Stomach smooth muscle (tissue), 2 donors: ENCODE measurements around the gene CDH4.

Experiments used
- H3K27ac ChIP-seq: one replicate; pipeline ENCODE4 v1.7.0; 2013; ENCODE audit warnings: mild to moderate bottlenecking, low read length, inconsistent platforms
- H3K27me3 ChIP-seq, 2 donors: one replicate each; pipeline ENCODE4 v1.7.0; 2013; ENCODE audit warnings: low read length in 2 of 2; ENCODE audit not compliant: insufficient read depth in 2 of 2, control insufficient read depth in 1 of 2
- H3K36me3 ChIP-seq, 2 donors: one replicate each; pipeline ENCODE4 v1.7.0; 2013; ENCODE audit warnings: low read length in 2 of 2; ENCODE audit not compliant: control insufficient read depth in 2 of 2, insufficient read depth in 2 of 2
- H3K4me1 ChIP-seq: one replicate; pipeline ENCODE4 v1.7.0; 2013; ENCODE audit warnings: low read length; ENCODE audit not compliant: control insufficient read depth, insufficient read depth
- H3K4me3 ChIP-seq, 2 donors: one replicate each; pipeline ENCODE4 v1.7.0; 2013; ENCODE audit warnings: low read length in 2 of 2
- H3K9ac ChIP-seq, 2 donors: one replicate each; pipeline ENCODE4 v1.7.0; 2013; ENCODE audit warnings: low read length in 2 of 2, mild to moderate bottlenecking in 1 of 2
- H3K9me3 ChIP-seq, 2 donors: one replicate each; pipeline ENCODE4 v1.7.0; 2013; ENCODE audit warnings: low read length in 2 of 2; ENCODE audit not compliant: control insufficient read depth in 2 of 2
- donor health status: healthy.
- donor health status: Pancreatic carcinoma.

Gene CDH4

GRCh38 chr20:61963885-61964674 lies 712.0 kb downstream of the CDH4 start:
- H3K27ac ChIP-seq = no peak overlapping the region
- H3K9ac ChIP-seq = no peak overlapping the region
- no peaks in the 10 kb centered on the region for H3K36me3 ChIP-seq
- no peaks in the 10 kb centered on the region for H3K9me3 ChIP-seq
- no peak overlapping the region for H3K4me3 ChIP-seq
- H3K27me3 ChIP-seq = peaks cover 10 to 14% of the 10 kb centered on the region in 2 donors
- no peaks in the 10 kb centered on the region for H3K4me1 ChIP-seq

- Histone ChIP-seq H3K27me3 (peaks cover 10 to 14% of the 10 kb centered on the region in 2 donors), H3K36me3 (no peaks in the 10 kb centered on the region), H3K4me1 (no peaks in the 10 kb centered on the region), H3K9ac (no peak overlapping the region), H3K27ac (no peak overlapping the region), H3K4me3 (no peak overlapping the region), H3K9me3 (no peaks in the 10 kb centered on the region)
Observed at GRCh38 chr20:61964675-61965605, 712.9 kb downstream of the CDH4 start.

GRCh38 chr20:61965606-61966491 lies 713.8 kb downstream of the CDH4 start:
- H3K4me3 ChIP-seq = no peak overlapping the region
- H3K36me3 ChIP-seq = no peaks in the 10 kb centered on the region
- H3K27me3 ChIP-seq = peaks cover 10 to 14% of the 10 kb centered on the region in 2 donors
- no peak overlapping the region for H3K9ac ChIP-seq
- H3K27ac ChIP-seq = no peak overlapping the region
- no peaks in the 10 kb centered on the region for H3K4me1 ChIP-seq
- no peaks in the 10 kb centered on the region for H3K9me3 ChIP-seq

GRCh38 chr20:61966492-61967244 lies 714.6 kb downstream of the CDH4 start:
- Histone ChIP-seq H3K27me3 (peaks cover 10 to 14% of the 10 kb centered on the region in 2 donors), H3K4me3 (no peak overlapping the region), H3K9ac (no peak overlapping the region), H3K9me3 (no peaks in the 10 kb centered on the region), H3K4me1 (no peaks in the 10 kb centered on the region), H3K27ac (no peak overlapping the region), H3K36me3 (no peaks in the 10 kb centered on the region)

GRCh38 chr20:61967300-61967699 lies 715.2 kb downstream of the CDH4 start:
- no peak overlapping the region for H3K4me3 ChIP-seq

GRCh38 chr20:61968036-61968810 lies 716.2 kb downstream of the CDH4 start:
- no peak overlapping the region for H3K27ac ChIP-seq
- H3K27me3 ChIP-seq = peaks cover 10 to 14% of the 10 kb centered on the region in 2 donors
- H3K4me1 ChIP-seq = no peaks in the 10 kb centered on the region
- H3K9me3 ChIP-seq = no peaks in the 10 kb centered on the region
- H3K4me3 ChIP-seq = no peak overlapping the region
- H3K36me3 ChIP-seq = peaks cover 10 to 13% of the 10 kb centered on the region in 2 donors
- no peak overlapping the region for H3K9ac ChIP-seq

More at GRCh38 chr20:61967300-61967699, 715.2 kb downstream of the CDH4 start:
- Histone ChIP-seq H3K4me1 (no peaks in the 10 kb centered on the region), H3K9ac (no peak overlapping the region), H3K36me3 (peaks cover 2 to 3% of the 10 kb centered on the region in 2 donors), H3K27me3 (peaks cover 10 to 14% of the 10 kb centered on the region in 2 donors), H3K27ac (no peak overlapping the region), H3K9me3 (no peaks in the 10 kb centered on the region)

GRCh38 chr20:61968932-61969331 lies 716.9 kb downstream of the CDH4 start:
- Histone ChIP-seq H3K27ac (no peak overlapping the region), H3K4me3 (no peak overlapping the region), H3K4me1 (no peaks in the 10 kb centered on the region), H3K9me3 (no peaks in the 10 kb centered on the region), H3K36me3 (peaks cover 14 to 16% of the 10 kb centered on the region in 2 donors), H3K27me3 (peaks cover 10 to 14% of the 10 kb centered on the region in 2 donors), H3K9ac (no peak overlapping the region)

GRCh38 chr20:61969806-61970205 lies 717.7 kb downstream of the CDH4 start:
- Histone ChIP-seq H3K9ac (no peak overlapping the region), H3K36me3 (peaks cover 19 to 21% of the 10 kb centered on the region in 2 donors), H3K9me3 (no peaks in the 10 kb centered on the region), H3K27me3 (peaks cover 9 to 11% of the 10 kb centered on the region in 2 donors), H3K4me3 (no peak overlapping the region), H3K27ac (no peak overlapping the region), H3K4me1 (no peaks in the 10 kb centered on the region)

- Histone ChIP-seq H3K4me3 (no peak overlapping the region), H3K4me1 (no peaks in the 10 kb centered on the region), H3K9ac (no peak overlapping the region), H3K27me3 (peaks cover 3 to 6% of the 10 kb centered on the region in 2 donors), H3K27ac (no peak overlapping the region), H3K36me3 (peaks cover 19 to 21% of the 10 kb centered on the region in 2 donors), H3K9me3 (no peaks in the 10 kb centered on the region)
Observed at GRCh38 chr20:61970357-61970756, 718.3 kb downstream of the CDH4 start.
